SK-N-SH treated with all-trans-retinoic acid at 6 μM for 48 hours (cell line): ENCODE measurements around the gene TMEM190.

Experiments used
- ATAC-seq: fragments of 200-7000 bp; cut with Tn5 transposase; 3 replicates; pipeline ENCODE4 v1.9.1; 2020; ENCODE audit warnings: mild to moderate bottlenecking, moderate library complexity
- ARNTL ChIP-seq: fragments of 450-650 bp; formaldehyde crosslinking; IDR thresholded peaks from 2 replicates; pipeline ENCODE4 v1.5.0; 2020; ENCODE audit warnings: low read depth, mild to moderate bottlenecking, moderate library complexity, borderline replicate concordance
- BACH2 ChIP-seq: fragments of 250-450 bp; sonication (Bioruptor Pico); IDR thresholded peaks from 2 replicates; pipeline ENCODE4 v1.9.0; 2021; ENCODE audit warnings: mild to moderate bottlenecking, borderline replicate concordance
- CSDC2 ChIP-seq: fragments of 250-450 bp; sonication (Bioruptor Pico); IDR thresholded peaks from 2 replicates; pipeline ENCODE4 v1.5.0; 2020; ENCODE audit warnings: mild to moderate bottlenecking, moderate library complexity
- CSRNP3 ChIP-seq: fragments of 250-450 bp; sonication (Bioruptor Pico); IDR thresholded peaks from 2 replicates; pipeline ENCODE4 v1.5.1; 2021; ENCODE audit warnings: mild to moderate bottlenecking, moderate library complexity
- ESRRG ChIP-seq: fragments of 250-450 bp; sonication (Bioruptor Pico); IDR thresholded peaks from 2 replicates; pipeline ENCODE4 v1.6.1; 2021; ENCODE audit warnings: mild to moderate bottlenecking
- GLIS3 ChIP-seq: fragments of 250-450 bp; sonication (Bioruptor Pico); IDR thresholded peaks from 2 replicates; pipeline ENCODE4 v1.5.0; 2020; ENCODE audit warnings: mild to moderate bottlenecking, moderate library complexity
- OSR1 ChIP-seq: fragments of 250-450 bp; sonication (Bioruptor Pico); IDR thresholded peaks from 2 replicates; pipeline ENCODE4 v1.8.0; 2022; ENCODE audit warnings: moderate library complexity, mild to moderate bottlenecking, inconsistent platforms
- PATZ1 ChIP-seq: fragments of 250-450 bp; sonication (Bioruptor Pico); IDR thresholded peaks from 2 replicates; pipeline ENCODE4 v1.8.0; 2020; ENCODE audit warnings: mild to moderate bottlenecking, moderate library complexity, borderline replicate concordance
- PPARA ChIP-seq: fragments of 250-450 bp; sonication (Bioruptor Pico); IDR thresholded peaks from 2 replicates; pipeline ENCODE4 v1.5.0; 2020; ENCODE audit warnings: mild to moderate bottlenecking, borderline replicate concordance
- SNAI2 ChIP-seq: fragments of 250-450 bp; sonication (Bioruptor Pico); IDR thresholded peaks from 2 replicates; pipeline ENCODE4 v1.5.0; 2020; ENCODE audit warnings: mild to moderate bottlenecking, moderate library complexity
- TCF4 ChIP-seq: fragments of 250-450 bp; sonication (Bioruptor Pico); IDR thresholded peaks from 2 replicates; pipeline ENCODE4 v1.8.0; 2021; ENCODE audit warnings: mild to moderate bottlenecking, moderate library complexity, borderline replicate concordance
- TSHZ2 ChIP-seq: fragments of 250-450 bp; sonication (Bioruptor Pico); IDR thresholded peaks from 2 replicates; pipeline ENCODE4 v1.5.0; 2020; ENCODE audit warnings: mild to moderate bottlenecking, moderate library complexity
- ZC3H10 ChIP-seq: fragments of 250-450 bp; sonication (Bioruptor Pico); IDR thresholded peaks from 2 replicates; pipeline ENCODE4 v1.5.1; 2021; ENCODE audit warnings: mild to moderate bottlenecking, moderate library complexity
- ZFP3 ChIP-seq: fragments of 250-450 bp; sonication (Bioruptor Pico); IDR thresholded peaks from 2 replicates; pipeline ENCODE4 v1.5.0; 2020; ENCODE audit warnings: mild to moderate bottlenecking, moderate library complexity
- ZFP30 ChIP-seq: fragments of 450-650 bp; formaldehyde crosslinking; IDR thresholded peaks from 2 replicates; pipeline ENCODE4 v1.5.0; 2022; ENCODE audit warnings: mild to moderate bottlenecking, moderate library complexity
- ZNF8 ChIP-seq: fragments of 450-650 bp; formaldehyde crosslinking; IDR thresholded peaks from 2 replicates; pipeline ENCODE4 v1.5.0; 2020; ENCODE audit warnings: mild to moderate bottlenecking, moderate library complexity
- TF ChIP-seq, protein P1 (sequence below): fragments of 250-450 bp; sonication (Bioruptor Pico); IDR thresholded peaks from 2 replicates; pipeline ENCODE4 v1.8.0; 2021; ENCODE audit warnings: low read depth, mild to moderate bottlenecking, moderate library complexity, borderline replicate concordance
- TF ChIP-seq, protein P2 (sequence below): fragments of 250-450 bp; sonication (Bioruptor Pico); IDR thresholded peaks from 2 replicates; pipeline ENCODE4 v1.5.1; 2020; ENCODE audit warnings: low read depth, mild to moderate bottlenecking, moderate library complexity

The TMEM190 gene

DNA sequence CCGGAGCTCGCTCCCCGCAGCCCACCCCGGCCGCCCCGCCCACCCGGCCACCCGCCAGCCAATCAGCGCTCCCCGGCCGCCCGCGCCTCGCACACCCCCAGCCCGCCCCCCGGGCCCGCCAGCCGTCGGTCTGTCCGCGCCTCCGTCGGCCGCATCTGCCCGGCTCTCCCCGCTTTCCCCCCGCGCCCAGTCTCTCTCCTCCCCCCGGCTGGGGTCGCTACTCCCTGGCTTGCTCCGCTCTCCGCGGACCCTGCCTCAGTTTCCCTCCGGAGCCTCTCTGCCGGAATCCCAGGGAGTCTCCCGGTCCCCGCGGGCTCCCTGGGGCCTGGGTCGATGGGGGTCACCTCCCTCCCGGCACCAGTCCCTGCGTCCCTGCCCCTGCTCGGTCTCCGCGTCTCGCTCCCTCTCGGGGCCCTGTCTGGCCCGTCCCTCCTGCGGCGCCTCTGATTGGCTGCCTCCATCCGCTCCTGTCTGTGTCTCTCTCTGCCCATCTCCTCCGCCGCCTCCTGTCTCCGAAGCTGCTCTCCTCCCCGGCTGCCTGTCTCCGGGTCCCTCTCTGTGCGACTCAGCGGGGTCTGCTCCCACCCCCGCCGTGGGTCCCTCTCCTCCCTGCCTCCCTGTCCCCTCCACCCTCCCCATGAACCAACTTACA, 6.8 kb upstream of the TMEM190 start:
- ATAC-seq, result peak; percentile 90
- TF ChIP-seq ESRRG (CRISPR knock-in tag), result no peak
- TF ChIP-seq PPARA (CRISPR knock-in tag), result no peak
- TF ChIP-seq, protein P1, sequence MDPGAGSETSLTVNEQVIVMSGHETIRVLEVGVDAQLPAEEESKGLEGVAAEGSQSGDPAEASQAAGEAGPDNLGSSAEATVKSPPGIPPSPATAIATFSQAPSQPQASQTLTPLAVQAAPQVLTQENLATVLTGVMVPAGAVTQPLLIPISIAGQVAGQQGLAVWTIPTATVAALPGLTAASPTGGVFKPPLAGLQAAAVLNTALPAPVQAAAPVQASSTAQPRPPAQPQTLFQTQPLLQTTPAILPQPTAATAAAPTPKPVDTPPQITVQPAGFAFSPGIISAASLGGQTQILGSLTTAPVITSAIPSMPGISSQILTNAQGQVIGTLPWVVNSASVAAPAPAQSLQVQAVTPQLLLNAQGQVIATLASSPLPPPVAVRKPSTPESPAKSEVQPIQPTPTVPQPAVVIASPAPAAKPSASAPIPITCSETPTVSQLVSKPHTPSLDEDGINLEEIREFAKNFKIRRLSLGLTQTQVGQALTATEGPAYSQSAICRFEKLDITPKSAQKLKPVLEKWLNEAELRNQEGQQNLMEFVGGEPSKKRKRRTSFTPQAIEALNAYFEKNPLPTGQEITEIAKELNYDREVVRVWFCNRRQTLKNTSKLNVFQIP (CRISPR knock-in tag), result no peak
- no peak for TF ChIP-seq ARNTL (CRISPR knock-in tag)
- TF ChIP-seq ZFP3, result no peak
- TF ChIP-seq CSDC2 (CRISPR knock-in tag), result no peak
- TF ChIP-seq ZNF8 (CRISPR knock-in tag), result no peak
- TF ChIP-seq, protein P2, sequence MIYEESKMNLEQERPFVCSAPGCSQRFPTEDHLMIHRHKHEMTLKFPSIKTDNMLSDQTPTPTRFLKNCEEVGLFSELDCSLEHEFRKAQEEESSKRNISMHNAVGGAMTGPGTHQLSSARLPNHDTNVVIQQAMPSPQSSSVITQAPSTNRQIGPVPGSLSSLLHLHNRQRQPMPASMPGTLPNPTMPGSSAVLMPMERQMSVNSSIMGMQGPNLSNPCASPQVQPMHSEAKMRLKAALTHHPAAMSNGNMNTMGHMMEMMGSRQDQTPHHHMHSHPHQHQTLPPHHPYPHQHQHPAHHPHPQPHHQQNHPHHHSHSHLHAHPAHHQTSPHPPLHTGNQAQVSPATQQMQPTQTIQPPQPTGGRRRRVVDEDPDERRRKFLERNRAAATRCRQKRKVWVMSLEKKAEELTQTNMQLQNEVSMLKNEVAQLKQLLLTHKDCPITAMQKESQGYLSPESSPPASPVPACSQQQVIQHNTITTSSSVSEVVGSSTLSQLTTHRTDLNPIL (CRISPR knock-in tag), result no peak
- TF ChIP-seq GLIS3, result no peak

DNA sequence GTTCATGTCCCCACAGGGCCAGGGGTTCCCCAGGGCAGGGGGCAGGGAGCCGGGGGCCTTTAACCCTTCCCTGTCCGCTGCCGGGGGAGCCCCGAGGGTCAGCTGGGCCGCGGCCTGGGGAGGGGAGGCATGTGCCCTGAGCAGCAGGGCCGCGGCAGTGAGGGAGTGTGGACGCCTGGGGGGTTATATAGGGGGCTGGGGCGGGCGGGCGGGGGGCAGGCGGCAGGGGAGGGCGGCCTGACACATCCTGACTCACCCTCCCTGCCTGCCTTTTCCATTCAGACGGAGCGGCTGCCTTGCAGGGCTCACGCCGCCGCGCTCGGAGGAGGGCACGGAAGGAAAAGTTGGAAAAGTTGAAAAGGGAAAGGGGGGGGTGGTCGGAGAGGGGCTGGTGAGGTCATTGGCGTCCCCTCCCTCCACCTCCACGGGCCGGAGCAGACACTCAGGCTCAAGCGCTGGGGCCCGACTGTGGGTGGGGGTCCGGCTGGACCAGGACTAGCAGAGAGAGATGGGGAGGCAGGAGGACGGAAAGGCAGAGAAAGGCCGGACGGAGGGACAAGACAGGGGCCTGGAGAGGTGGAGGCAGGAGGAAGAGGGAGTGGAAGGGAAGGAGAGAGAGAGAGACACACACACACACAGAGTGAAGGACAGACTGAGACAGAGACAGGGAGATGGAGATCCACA, 6.2 kb upstream of the TMEM190 start, which contains the start of gene IL11:
IL11 (minus strand) TSS at position 159 of the 684 bp plus-strand sequence; CDS start at position 6, 153 bp downstream.
- TF ChIP-seq ZC3H10 (CRISPR knock-in tag) (no peak), ZFP30 (no peak), BACH2 (no peak), TCF4 (CRISPR knock-in tag) (no peak), GLIS3 (no peak), ESRRG (CRISPR knock-in tag) (no peak), ZFP3 (no peak), CSDC2 (CRISPR knock-in tag) (no peak), ARNTL (CRISPR knock-in tag) (no peak), SNAI2 (CRISPR knock-in tag) (no peak), TSHZ2 (CRISPR knock-in tag) (no peak), OSR1 (CRISPR knock-in tag) (no peak), CSRNP3 (no peak)
- TF ChIP-seq, protein P1 (CRISPR knock-in tag), result no peak
- peak; percentile 44 for ATAC-seq

DNA sequence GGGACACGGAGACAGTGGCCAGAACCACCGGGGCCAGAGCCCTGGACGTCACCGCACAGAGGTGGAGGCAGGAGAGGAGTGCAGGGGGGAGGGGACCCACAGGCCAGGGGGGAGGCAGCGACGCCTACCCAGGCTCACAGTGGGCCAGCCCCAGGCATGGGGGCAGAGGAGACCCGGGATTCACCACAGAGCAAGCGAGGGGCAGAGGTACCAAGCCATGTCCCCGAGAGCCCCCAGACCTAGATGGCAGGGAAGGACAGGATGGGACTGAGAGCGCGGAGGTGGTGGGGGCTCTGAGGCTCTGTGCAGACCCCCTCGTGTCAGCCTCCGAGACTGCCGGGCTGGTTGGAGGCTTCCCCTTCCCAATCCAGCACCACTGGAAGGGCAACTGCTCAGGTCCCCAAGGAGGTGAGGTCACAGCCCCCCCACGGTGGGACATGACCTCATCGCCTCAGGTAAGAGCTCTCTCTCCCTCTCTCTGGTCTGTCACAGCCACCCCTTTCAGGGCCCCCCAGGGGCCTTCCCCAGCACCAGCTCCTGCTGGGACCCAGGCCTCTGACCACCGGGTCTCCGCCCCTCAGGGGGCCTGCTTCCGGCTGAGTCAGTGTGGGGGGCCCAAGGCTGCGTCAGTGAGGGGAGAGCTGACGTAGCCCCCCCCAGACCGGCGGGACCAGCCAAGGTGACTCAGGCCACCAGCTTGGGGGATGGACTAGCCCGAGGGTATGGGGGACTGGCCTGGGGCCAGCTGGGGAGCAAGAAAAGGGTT, 4.1 kb upstream of the TMEM190 start:
- TF ChIP-seq CSRNP3 (no peak), PATZ1 (peak; percentile 75; the same call in 1 of the 2 replicates)
- ATAC-seq, result no peak
